Smooth muscle cell of the brain vasculature (primary cell): Measurements from ENCODE around the gene RNF13.
"Not testable (repeated sequence)": the region's sequence is repeated elsewhere in the genome, so short reads cannot be mapped to it uniquely, and the experiment has no call there.

Source experiments
- DNase-seq: peaks from one replicate; pipeline ENCODE4 v3.0.0-alpha.2; 2012; ENCODE audit warnings: low read depth, low spot score

RNF13 gene

GRCh38 chr3:149955449-149955848 lies 142.4 kb downstream of the RNF13 start:
- DNase-seq, result no peak

DNA sequence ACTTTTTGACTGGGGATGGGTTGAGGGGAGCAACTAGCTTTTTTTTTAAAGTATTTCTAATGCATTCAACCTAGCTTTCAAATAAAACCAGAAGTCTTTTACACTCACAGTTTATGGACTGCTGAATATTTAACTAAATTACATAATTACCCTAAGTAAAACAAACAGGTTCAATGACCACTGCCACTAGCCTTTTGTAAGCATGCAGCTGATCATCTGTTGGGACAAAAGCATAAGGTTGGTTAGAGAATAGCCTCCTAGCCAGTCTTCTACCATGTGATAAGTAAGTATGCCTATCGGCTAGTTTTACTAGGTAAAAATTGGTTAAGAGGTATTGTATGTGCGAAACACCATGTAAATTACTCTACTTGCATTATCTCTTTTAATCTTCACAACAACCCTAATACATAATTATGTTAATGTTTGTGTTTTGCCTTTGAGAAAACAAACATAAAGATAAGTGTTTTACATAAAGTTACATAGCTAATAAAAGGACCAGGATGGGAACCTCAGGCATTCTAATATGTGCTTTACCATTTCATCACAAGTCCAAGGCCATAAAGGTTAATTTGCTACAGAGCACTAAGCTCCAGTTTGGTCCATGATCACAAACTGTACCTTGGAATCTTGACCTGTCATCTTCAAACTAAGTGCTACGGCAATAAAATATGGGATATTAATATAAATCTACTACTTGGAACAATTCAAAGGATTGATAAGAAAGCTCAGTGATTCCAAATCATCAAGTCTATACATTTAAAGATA lies 144.5 kb downstream of the RNF13 start:
- DNase-seq, result no peak

DNA sequence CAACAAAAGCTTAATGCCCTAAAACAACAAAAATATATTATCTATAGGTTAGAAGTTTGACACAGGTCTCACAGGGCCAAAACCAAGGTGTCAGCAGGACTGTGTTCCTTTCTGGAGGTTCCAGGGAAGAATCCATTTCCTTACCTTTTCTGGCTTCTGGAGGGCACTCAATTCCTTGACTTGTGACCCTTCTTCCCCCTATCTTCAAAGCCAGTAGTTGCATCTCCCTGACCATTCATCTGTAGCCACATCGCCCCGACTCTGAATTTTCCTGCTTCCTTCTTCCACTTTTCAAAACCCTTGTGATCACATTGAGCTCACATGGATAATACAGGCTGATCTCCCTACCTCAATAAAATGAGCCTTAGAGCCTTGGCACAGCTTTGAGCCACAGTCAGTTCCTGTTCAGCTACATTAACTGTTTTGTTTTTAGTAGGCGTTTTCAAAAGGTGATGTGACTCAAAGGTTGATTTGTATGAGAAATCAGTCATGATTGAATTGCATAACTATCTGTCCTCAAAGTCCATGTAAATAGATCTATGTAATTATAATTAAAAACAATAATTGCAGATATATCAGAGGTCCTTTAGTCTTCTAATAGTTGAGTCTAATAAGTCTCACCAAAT lies 145.3 kb downstream of the RNF13 start:
- DNase-seq, result no peak

- DNase-seq, result no peak
Measured at GRCh38 chr3:149959443-149959842, 146.4 kb downstream of the RNF13 start.

DNA sequence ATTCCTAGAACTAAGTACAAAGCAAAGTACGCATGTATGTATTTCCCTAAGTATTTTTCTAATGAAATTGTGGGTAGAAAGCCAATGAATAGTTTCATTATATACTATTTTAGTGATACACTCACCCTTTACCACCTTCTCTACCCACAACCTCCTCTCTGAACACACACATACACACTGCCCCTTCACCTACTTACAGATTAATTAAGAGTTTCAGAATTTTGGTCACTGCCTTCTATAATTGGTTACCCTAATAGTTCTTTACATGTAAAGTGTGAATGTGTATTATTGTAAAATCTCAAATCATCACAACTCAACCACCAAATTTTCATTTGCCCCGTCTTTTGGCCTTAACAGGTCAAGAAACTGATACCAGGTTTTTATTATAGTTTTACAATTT lies 150.5 kb downstream of the RNF13 start:
- DNase-seq, result no peak

- no peak for DNase-seq
Measured at GRCh38 chr3:149964291-149964690, 151.3 kb downstream of the RNF13 start.

DNA sequence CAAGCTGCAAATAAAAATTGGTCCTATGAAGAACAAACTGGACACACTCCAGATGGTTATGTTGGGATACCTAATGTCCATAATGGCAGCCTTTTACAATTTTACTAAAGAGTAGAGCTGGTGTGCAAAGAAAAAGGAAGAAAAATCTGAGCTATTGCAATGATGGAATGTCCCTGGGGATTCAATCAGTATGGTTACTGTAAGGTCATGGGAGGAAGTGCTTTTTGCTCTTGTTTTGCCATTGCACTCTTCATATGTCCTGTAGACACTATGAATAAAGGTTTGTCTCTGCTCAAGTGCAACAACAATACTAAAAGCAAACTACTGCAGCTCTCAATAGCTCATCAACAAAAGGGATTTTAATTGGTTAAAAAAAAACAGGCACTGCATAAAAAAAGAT lies 152.3 kb downstream of the RNF13 start:
- no peak for DNase-seq

DNA sequence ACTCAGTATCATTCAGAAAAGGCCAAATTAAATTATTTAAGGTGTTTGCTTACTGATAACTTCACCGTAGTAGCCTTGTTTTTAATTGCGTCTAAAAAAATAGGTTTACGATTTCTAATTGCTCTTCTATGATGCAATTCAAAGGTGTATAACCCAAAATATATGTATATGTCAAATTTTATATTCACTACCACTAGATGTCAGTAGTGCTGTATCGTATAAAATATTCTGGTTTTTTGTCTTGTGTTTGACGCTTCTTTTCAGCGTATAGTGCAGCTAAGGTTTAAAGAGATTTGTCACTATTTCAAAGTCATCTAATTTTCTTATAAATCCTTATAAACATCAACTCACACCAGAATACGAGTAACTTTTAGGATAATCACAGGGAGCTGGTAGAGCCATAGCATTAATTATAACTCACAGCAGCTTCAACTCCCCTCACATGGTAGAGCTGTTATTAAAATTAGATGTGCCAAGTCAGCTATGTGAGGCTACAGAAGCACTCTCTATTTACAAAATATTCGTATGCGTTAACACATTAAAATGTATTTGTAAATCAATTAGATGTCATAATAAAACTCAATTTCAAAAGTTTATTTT lies 154.2 kb downstream of the RNF13 start:
- no peak for DNase-seq

DNA sequence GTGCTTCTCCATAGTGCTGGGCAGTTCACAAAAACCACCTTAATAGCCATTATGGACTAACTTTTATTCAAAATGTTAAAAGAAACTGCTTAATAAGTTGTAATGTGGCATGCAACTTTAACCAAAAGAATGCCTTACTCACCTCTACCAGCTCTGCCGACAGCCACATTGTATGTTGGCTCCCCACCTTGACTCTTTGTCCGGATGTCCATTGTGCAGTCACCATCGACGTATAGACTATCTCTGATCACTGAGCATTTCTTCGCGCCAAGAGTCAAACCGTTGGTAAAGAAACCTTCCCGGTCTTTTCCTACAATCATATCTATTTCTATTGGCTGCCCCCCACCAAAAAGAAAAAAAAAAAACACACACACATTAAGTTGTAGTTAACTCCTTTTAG lies 155.2 kb downstream of the RNF13 start:
- no peak for DNase-seq

DNA sequence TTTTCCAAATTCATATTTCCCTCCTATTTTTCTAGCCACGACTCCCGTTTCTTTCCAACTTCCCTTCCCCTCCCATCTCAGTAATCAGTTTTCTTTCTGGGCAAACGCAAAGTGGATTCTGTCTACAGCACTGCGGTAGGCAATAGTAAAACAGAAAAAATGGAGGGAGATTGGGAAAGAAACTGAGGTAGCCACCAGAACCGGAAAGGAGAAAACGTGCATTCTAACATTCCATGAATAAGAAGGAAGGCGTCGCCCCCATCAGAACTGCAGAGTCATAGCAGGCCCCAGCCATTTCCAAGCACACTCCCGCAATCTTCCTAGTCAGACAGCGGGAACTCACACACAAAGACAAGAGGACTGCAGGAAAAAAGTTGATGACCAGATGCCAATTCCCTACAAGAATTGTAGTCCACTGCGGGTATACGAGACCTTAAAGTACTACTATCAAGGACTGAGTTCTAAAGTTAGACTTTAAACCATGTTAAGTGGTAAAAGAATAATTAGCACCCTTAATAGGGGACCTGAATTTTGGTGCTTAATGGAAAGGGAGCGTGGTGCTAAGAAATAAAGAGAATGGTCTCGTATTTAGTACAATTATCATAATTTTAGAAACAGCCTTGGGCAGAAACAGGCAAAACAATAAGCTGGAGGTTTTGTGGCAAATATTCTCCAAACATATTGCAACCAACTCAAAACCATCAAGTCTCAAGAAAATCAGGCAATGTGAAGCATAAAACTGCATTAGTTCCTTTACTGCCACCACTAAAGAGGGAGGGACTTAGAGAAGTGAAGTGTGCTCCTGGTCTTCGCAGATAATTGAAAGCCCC lies 156.3 kb downstream of the RNF13 start:
- DNase-seq, result no peak

DNA sequence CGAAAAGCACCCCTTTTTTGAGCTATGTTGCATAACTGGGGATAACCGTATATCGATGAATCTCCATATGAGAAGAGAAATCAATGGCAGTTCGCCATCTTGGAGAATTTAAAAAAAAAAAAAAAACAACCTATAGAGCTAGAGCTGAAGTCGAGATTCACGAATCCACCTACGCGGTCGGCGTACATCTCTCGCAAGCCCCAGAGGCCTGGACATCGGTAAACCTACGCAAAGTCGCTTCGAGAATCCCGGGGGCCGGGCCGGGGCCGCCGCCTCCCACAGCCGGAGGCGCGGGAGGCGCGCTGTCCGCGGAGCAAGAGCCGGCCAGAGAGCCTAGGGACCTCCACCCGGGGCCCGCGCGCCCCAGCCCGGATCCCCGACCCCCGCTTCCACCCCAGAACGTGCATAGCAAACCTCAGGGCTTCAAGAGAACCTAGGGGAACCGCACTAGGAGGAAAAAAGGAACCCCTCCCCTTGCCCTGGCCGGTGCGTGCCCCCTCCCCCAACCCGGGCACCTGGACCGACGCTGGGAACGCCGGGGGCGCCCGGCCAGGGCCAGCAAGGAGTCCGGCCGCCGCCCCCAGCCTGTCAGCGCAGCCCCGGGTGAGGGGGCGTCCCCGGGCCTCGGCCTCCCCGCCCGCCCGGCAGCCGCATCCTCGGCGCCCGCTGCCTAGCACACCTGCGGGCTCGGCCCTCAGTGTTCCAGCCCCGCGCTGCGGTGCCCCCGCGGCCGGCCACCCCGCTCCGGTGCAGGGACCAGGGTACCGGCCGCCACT lies 157.1 kb downstream of the RNF13 start:
- DNase-seq, result peak; percentile 65

GRCh38 chr3:149970716-149971402 lies 157.8 kb downstream of the RNF13 start, which contains the start of gene PFN2:
Gene PFN2 (minus strand): TSS chr3:149970895. CDS start chr3:149970856, 39 bp downstream.
- DNase-seq, result peak; percentile 59

DNA sequence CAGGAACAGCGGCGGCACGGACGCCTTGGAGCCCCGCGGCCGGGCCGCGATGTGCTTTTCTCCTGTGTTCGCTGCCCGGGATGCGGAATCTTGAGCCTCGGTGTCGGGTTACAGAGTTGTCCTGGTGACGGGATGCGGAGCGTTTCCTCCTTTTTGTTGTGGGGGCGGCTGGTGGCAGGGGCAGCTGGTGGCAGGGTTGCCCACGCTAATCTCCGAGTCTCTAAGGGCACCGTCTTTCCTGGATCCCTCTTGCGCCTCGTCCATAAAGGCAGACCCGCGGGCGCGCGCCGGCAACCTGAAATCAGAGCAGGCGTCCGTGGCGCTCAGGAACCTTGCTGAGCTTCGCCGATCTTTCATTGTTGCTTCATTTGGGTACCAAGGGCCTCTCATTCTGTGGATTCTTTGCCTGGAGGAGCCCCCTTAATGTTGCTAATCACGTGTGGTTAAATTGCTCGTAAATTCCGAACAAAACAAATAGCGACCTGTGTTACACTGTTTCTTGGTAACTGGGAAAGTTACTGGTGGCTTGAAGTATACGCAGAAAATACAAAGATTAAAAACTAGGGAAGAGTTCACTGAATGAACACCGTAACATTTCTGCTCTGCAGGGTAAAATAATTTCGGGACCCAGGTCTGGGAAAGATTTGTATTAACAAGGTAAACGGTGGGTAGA lies 158.5 kb downstream of the RNF13 start:
- DNase-seq, result no peak

- DNase-seq, result no peak
Measured at GRCh38 chr3:149975919-149976318, 162.9 kb downstream of the RNF13 start.

DNA sequence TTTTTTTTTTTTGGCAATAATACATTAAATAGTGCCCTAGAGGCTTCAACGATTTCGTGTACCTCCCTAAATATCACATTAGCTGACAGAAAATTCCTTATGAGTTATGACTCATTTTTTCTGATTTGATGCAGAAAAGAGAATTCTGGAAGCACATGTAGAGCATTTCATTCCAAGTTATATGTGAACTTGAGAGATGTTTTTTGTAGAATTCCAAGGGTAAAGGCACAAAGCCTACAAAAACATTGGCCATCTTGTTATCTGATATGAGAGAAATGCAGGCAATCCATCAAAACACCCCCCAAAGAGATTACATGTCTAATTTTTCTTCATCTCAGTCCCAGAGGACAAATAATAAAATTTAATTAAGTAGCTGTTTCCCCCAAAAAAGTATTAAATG lies 164.4 kb downstream of the RNF13 start:
- DNase-seq, result no peak

- DNase-seq, result not testable (repeated sequence)
Measured at GRCh38 chr3:149981979-149982378, 169.0 kb downstream of the RNF13 start.

DNA sequence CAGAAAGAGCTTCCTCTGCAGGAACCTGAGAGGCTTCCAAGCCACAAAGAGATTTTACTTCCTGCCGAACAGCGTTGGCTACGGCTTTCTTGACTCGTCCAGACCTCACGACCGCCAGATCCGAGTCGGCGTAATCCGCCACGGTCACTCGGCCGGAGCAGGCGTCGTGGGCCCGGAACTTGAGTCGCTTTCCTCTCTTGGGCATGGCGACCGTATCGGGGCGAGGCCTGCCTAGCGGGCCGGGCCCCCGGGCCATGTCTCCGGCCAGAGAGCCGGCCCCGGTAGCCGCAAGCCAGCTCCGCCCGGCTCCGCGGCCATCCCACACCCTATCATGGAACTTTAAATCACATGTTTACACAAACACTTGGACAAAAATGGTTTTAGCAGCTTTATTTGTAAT lies 170.0 kb downstream of the RNF13 start:
- not testable (repeated sequence) for DNase-seq

DNA sequence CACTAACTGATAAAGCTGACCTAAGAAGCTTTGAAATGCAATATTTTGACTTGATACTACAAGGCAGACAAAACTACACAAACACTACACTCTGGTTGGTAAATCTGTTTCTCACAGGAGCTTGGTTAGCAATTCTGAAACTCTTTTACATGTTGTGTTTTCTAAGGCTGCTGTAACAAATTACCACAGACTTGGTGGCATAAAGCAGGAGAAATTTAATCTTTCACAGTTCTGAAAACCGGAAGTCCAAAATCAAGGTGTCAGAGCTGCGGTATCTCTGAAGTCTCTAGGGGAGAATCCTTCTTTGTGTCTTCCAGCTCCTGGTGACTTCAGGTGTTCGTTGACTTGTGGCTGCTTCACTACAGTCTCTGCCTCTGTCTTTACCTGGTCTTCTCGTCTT lies 170.6 kb downstream of the RNF13 start:
- no peak for DNase-seq

- no peak for DNase-seq
Measured at GRCh38 chr3:149989307-149989706, 176.3 kb downstream of the RNF13 start.

- no peak for DNase-seq
Measured at GRCh38 chr3:149990423-149990948, 177.5 kb downstream of the RNF13 start.
